Activated CD4-positive, alpha-beta memory T cell treated with anti-CD3 and anti-CD28 coated beads for 36 hours (primary cell): ENCODE results near the gene PLA2G4E. TPM values are rescaled to one million over a fixed set of nuclear protein-coding genes. Genes with fewer than 3 reads are reported as not detected.

Source experiments
- CTCF ChIA-PET: fragments of 350-600 bp; sonication (Branson Sonifier 250); formaldehyde crosslinking; loops from one replicate; lab custom pipeline; 2021; ENCODE audit warnings: antibody characterized with exemption, inconsistent platforms; lab: Charles Lee
- POLR2A ChIA-PET: fragments of 350-600 bp; sonication (Branson Sonifier 250); formaldehyde crosslinking; loops from one replicate; lab custom pipeline; 2021; ENCODE audit warnings: antibody characterized with exemption; lab: Charles Lee
- DNase-seq: peaks from one replicate; pipeline ENCODE4 v3.0.0-alpha.2; 2020
- H3K27ac Mint-ChIP-seq: one replicate; pipeline ENCODE4 v1.8.0; 2021; ENCODE audit warnings: mixed read lengths
- H3K27me3 Mint-ChIP-seq: one replicate; pipeline ENCODE4 v1.8.0; 2021; ENCODE audit warnings: mixed read lengths
- H3K36me3 Mint-ChIP-seq: one replicate; pipeline ENCODE4 v1.8.0; 2021; ENCODE audit warnings: mixed read lengths
- H3K4me1 Mint-ChIP-seq: one replicate; pipeline ENCODE4 v1.8.0; 2021; ENCODE audit warnings: low read depth, mixed read lengths
- H3K4me3 Mint-ChIP-seq: one replicate; pipeline ENCODE4 v1.8.0; 2021; ENCODE audit warnings: mild to moderate bottlenecking, mixed read lengths
- H3K9me3 Mint-ChIP-seq: one replicate; pipeline ENCODE4 v1.8.0; 2021; ENCODE audit warnings: mixed read lengths
- intact Hi-C: fragments of 100-400 bp; cut with micrococcal nuclease; formaldehyde crosslinking; loops from one replicate; pipeline ENCODE4 v1.15.1; 2023
- total RNA-seq, 2 experiments: library from RNA; stranded (reverse); gene quantifications; one replicate each; pipeline ENCODE4 v1.2.3, GENCODE V29; 2021

Gene PLA2G4E
- not detected for total RNA-seq

GRCh38 chr15:42020713-42021273 is at the start of gene PLA2G4E:
Gene PLA2G4E (minus strand): TSS chr15:42021042. CDS start chr15:42021030, 12 bp downstream.
- Mint-ChIP-seq H3K4me3 (no peak within 1 kb of the TSS), H3K27ac (no peak within 1 kb of the TSS), H3K27me3 (peaks cover 1% of the 10 kb centered on the region), H3K4me1 (no peaks in the 10 kb centered on the region), H3K9me3 (no peaks in the 10 kb centered on the region), H3K36me3 (no peaks in the 10 kb centered on the region)
- intact Hi-C loops = no loop called here
- POLR2A ChIA-PET = no interaction called here
- CTCF ChIA-PET = interaction anchor here (1.5 kb wide), 1 partner anchor 118 kb away, joined by 4 read pairs; no protein-coding TSS in a partner anchor
- DNase-seq = no peak

- intact Hi-C loops = no loop called here
- no peak for DNase-seq
- H3K9me3 Mint-ChIP-seq = peaks cover 11% of the 10 kb centered on the region
- H3K4me1 Mint-ChIP-seq = no peaks in the 10 kb centered on the region
- H3K27ac Mint-ChIP-seq = no peak overlapping the region
- H3K4me3 Mint-ChIP-seq = no peak overlapping the region
- peaks cover 12% of the 10 kb centered on the region for H3K27me3 Mint-ChIP-seq
- ChIA-PET POLR2A (no interaction called here), CTCF (interaction anchor here (0.8 to 4.6 kb wide), 3 partner anchors 14 to 82 kb away, joined by 3 to 17 read pairs (median 3); no protein-coding TSS in a partner anchor)
- peaks cover 7% of the 10 kb centered on the region for H3K36me3 Mint-ChIP-seq
Observed at GRCh38 chr15:42070279-42070975, 49.6 kb upstream of the PLA2G4E start.

- no peak for DNase-seq
- Mint-ChIP-seq H3K4me1 (no peaks in the 10 kb centered on the region), H3K36me3 (peaks cover 7% of the 10 kb centered on the region), H3K4me3 (no peak overlapping the region), H3K9me3 (peaks cover 11% of the 10 kb centered on the region), H3K27me3 (peaks cover 12% of the 10 kb centered on the region), H3K27ac (no peak overlapping the region)
- intact Hi-C loops = no loop called here
- CTCF ChIA-PET = interaction anchor here (0.5 to 4.6 kb wide), 4 partner anchors 15 to 349 kb away, joined by 3 to 17 read pairs (median 3); no protein-coding TSS in a partner anchor
- POLR2A ChIA-PET = no interaction called here
Observed at GRCh38 chr15:42069496-42070278, 48.8 kb upstream of the PLA2G4E start.

- CTCF ChIA-PET = interaction anchor here (0.5 to 4.6 kb wide), 3 partner anchors 16 to 349 kb away, joined by 3 to 17 read pairs (median 4); no protein-coding TSS in a partner anchor
- POLR2A ChIA-PET = no interaction called here
- no peak overlapping the region for H3K27ac Mint-ChIP-seq
- peaks cover 11% of the 10 kb centered on the region for H3K9me3 Mint-ChIP-seq
- no peaks in the 10 kb centered on the region for H3K4me1 Mint-ChIP-seq
- H3K27me3 Mint-ChIP-seq = peaks cover 16% of the 10 kb centered on the region
- H3K36me3 Mint-ChIP-seq = peaks cover 7% of the 10 kb centered on the region
- intact Hi-C loops = no loop called here
- DNase-seq = no peak
- H3K4me3 Mint-ChIP-seq = no peak overlapping the region
Observed at GRCh38 chr15:42069025-42069424, 48.2 kb upstream of the PLA2G4E start.

- no peak for DNase-seq
- no peak overlapping the region for H3K27ac Mint-ChIP-seq
- no peaks in the 10 kb centered on the region for H3K4me1 Mint-ChIP-seq
- no peak overlapping the region for H3K4me3 Mint-ChIP-seq
- peaks cover 11% of the 10 kb centered on the region for H3K9me3 Mint-ChIP-seq
- peaks cover 7% of the 10 kb centered on the region for H3K36me3 Mint-ChIP-seq
- H3K27me3 Mint-ChIP-seq = peaks cover 16% of the 10 kb centered on the region
- POLR2A ChIA-PET = no interaction called here
- CTCF ChIA-PET = interaction anchor here (0.9 to 4.6 kb wide), 2 partner anchors 16 to 79 kb away, joined by 4 to 17 read pairs; no protein-coding TSS in a partner anchor
- intact Hi-C loops = no loop called here
Observed at GRCh38 chr15:42068601-42069000, 47.8 kb upstream of the PLA2G4E start.

- Mint-ChIP-seq H3K4me1 (no peaks in the 10 kb centered on the region), H3K36me3 (peaks cover 7% of the 10 kb centered on the region), H3K27me3 (peaks cover 16% of the 10 kb centered on the region), H3K27ac (no peak overlapping the region), H3K4me3 (no peak overlapping the region), H3K9me3 (peaks cover 11% of the 10 kb centered on the region)
- DNase-seq = no peak
- intact Hi-C loops = loop anchor here (1.0 kb wide), 1 partner anchor 70 kb away; no protein-coding TSS in a partner anchor
- POLR2A ChIA-PET = interaction anchor here (0.8 kb wide), 1 partner anchor 68 kb away, joined by 3 read pairs; no protein-coding TSS in a partner anchor
- CTCF ChIA-PET = interaction anchor here (0.7 to 4.6 kb wide), 5 partner anchors 15 to 98 kb away, joined by 3 to 21 read pairs (median 4); no protein-coding TSS in a partner anchor
Observed at GRCh38 chr15:42066764-42067415, 46.0 kb upstream of the PLA2G4E start.

GRCh38 chr15:42065468-42065867 is 44.6 kb upstream of the PLA2G4E start:
- H3K27me3 Mint-ChIP-seq = peaks cover 16% of the 10 kb centered on the region
- H3K4me3 Mint-ChIP-seq = no peak overlapping the region
- ChIA-PET CTCF (interaction anchor here (0.7 to 7.8 kb wide), 7 partner anchors 13 to 1458 kb away, joined by 3 to 126 read pairs (median 4); no protein-coding TSS in a partner anchor), POLR2A (no interaction called here)
- H3K9me3 Mint-ChIP-seq = peaks cover 11% of the 10 kb centered on the region
- no peaks in the 10 kb centered on the region for H3K4me1 Mint-ChIP-seq
- intact Hi-C loops = no loop called here
- peaks cover 7% of the 10 kb centered on the region for H3K36me3 Mint-ChIP-seq
- H3K27ac Mint-ChIP-seq = no peak overlapping the region
- no peak for DNase-seq

GRCh38 chr15:42065033-42065432 is 44.2 kb upstream of the PLA2G4E start:
- Mint-ChIP-seq H3K27ac (no peak overlapping the region), H3K9me3 (peaks cover 11% of the 10 kb centered on the region), H3K36me3 (peaks cover 7% of the 10 kb centered on the region), H3K4me1 (peaks cover under 1% of the 10 kb centered on the region), H3K27me3 (peaks cover 16% of the 10 kb centered on the region), H3K4me3 (no peak overlapping the region)
- DNase-seq = no peak
- ChIA-PET POLR2A (no interaction called here), CTCF (interaction anchor here (0.7 to 7.8 kb wide), 7 partner anchors 13 to 1458 kb away, joined by 3 to 126 read pairs (median 4); no protein-coding TSS in a partner anchor)
- intact Hi-C loops = no loop called here

- CTCF ChIA-PET = interaction anchor here (1.8 to 7.8 kb wide), 4 partner anchors 15 to 77 kb away, joined by 4 to 126 read pairs (median 13); no protein-coding TSS in a partner anchor
Observed at GRCh38 chr15:42064271-42064670, 43.4 kb upstream of the PLA2G4E start.

GRCh38 chr15:42063122-42063848 is 42.4 kb upstream of the PLA2G4E start:
- H3K27me3 Mint-ChIP-seq = peaks cover 16% of the 10 kb centered on the region
- H3K4me1 Mint-ChIP-seq = peaks cover 1% of the 10 kb centered on the region
- no peak overlapping the region for H3K27ac Mint-ChIP-seq
- DNase-seq = no peak
- H3K4me3 Mint-ChIP-seq = no peak overlapping the region
- ChIA-PET CTCF (interaction anchor here (0.8 to 7.8 kb wide), 6 partner anchors 16 to 77 kb away, joined by 3 to 126 read pairs (median 4); no protein-coding TSS in a partner anchor), POLR2A (interaction anchor here (0.9 kb wide), 1 partner anchor 73 kb away, joined by 3 read pairs; no protein-coding TSS in a partner anchor)
- H3K36me3 Mint-ChIP-seq = peaks cover 7% of the 10 kb centered on the region
- intact Hi-C loops = no loop called here
- peaks cover 11% of the 10 kb centered on the region for H3K9me3 Mint-ChIP-seq

More at GRCh38 chr15:42064271-42064670, 43.4 kb upstream of the PLA2G4E start:
- no peak for DNase-seq
- Mint-ChIP-seq H3K9me3 (peaks cover 11% of the 10 kb centered on the region), H3K4me1 (peaks cover 1% of the 10 kb centered on the region), H3K4me3 (no peak overlapping the region), H3K27me3 (peaks cover 16% of the 10 kb centered on the region), H3K27ac (no peak overlapping the region), H3K36me3 (peaks cover 7% of the 10 kb centered on the region)
- POLR2A ChIA-PET = no interaction called here
- intact Hi-C loops = no loop called here
